AG04450 (cell line): Measurements from ENCODE around the gene DHCR7. TPM values are rescaled to one million over a fixed set of nuclear protein-coding genes. Genes with fewer than 3 reads are reported as not detected.

Source experiments
- CTCF ChIA-PET: fragments of 300-600, 350-600 bp; formaldehyde crosslinking; extraction: SDS; loops from one replicate; lab custom pipeline; 2022; ENCODE audit warnings: antibody characterized with exemption, inconsistent platforms; lab: Charles Lee
- POLR2A ChIA-PET: fragments of 350-600 bp; formaldehyde crosslinking; extraction: SDS; loops from one replicate; lab custom pipeline; 2021; ENCODE audit warnings: antibody characterized with exemption, inconsistent platforms; lab: Yijun Ruan, JAX
- DNase-seq: peaks from one replicate; pipeline ENCODE4 v3.0.0-alpha.2; 2011; ENCODE audit warnings: low read depth, low spot score
- H3K27ac ChIP-seq: one replicate; pipeline ENCODE4 v1.5.1; 2012; ENCODE audit warnings: low read depth, low read length, control low read depth
- H3K27me3 ChIP-seq: one replicate; pipeline ENCODE4 v1.6.0; 2012; ENCODE audit warnings: low read length; ENCODE audit not compliant: control insufficient read depth, insufficient read depth
- H3K4me3 ChIP-seq: 2 replicates; pipeline ENCODE4 v1.5.1; 2011; ENCODE audit warnings: mild to moderate bottlenecking, low read depth, low read length, control low read depth
- H3K9me3 ChIP-seq: 2 replicates; pipeline ENCODE4 v1.5.1; 2012; ENCODE audit warnings: low read length; ENCODE audit not compliant: control insufficient read depth, insufficient read depth
- CTCF ChIP-seq: IDR thresholded peaks from 2 replicates; pipeline ENCODE4 v1.5.1; 2011; ENCODE audit warnings: low read depth, low read length, control low read depth, inconsistent platforms
- polyA plus RNA-seq: library from polyadenylated mRNA; depleted of rRNA; stranded (reverse); fragments of >200 nt; gene quantifications from 2 replicates; pipeline ENCODE4 v1.2.3, GENCODE V29; 2011

The DHCR7 gene
- polyA plus RNA-seq, 1 experiment = 40.2 TPM

- Histone ChIP-seq H3K4me3 (no peak overlapping the region), H3K27ac (no peak overlapping the region), H3K9me3 (peaks cover 3% of the 10 kb centered on the region), H3K27me3 (peaks cover 7% of the 10 kb centered on the region)
- no peak for DNase-seq
- TF ChIP-seq CTCF = no peak
- ChIA-PET CTCF (no interaction called here), POLR2A (no interaction called here)
Observed at GRCh38 chr11:71399341-71399740, 48.9 kb downstream of the DHCR7 start.

DNA sequence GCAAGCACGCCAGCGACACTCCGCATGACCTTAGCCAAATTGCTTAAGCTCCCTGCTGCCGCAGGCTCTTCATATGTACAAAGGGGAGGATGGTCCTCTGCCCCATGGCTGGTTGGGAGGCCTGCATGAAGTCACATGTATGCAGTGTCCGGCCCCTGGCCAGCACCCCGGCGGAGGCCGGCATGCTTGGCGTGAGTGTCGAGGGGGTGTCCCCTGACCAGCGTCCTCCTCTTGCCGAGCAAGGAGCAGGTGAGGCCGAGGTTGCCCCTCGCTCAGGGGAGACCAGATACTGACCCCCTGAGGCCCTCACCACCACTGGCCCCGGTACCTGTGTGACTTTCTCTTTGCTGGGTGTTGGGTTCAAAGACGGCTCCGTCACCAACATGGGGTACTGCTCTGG is 50.2 kb downstream of the DHCR7 start:
- ChIA-PET POLR2A (no interaction called here), CTCF (no interaction called here)
- Histone ChIP-seq H3K4me3 (no peak overlapping the region), H3K27ac (no peak overlapping the region), H3K27me3 (peaks cover 7% of the 10 kb centered on the region), H3K9me3 (no peaks in the 10 kb centered on the region; the same call in none of the 2 replicates)
- TF ChIP-seq CTCF = no peak
- no peak for DNase-seq

GRCh38 chr11:71397331-71397860 is 50.8 kb downstream of the DHCR7 start:
- peaks cover 7% of the 10 kb centered on the region for H3K27me3 ChIP-seq
- H3K9me3 ChIP-seq = no peaks in the 10 kb centered on the region; the same call in 1 of the 2 replicates
- no peak for TF ChIP-seq CTCF
- POLR2A ChIA-PET = no interaction called here
- CTCF ChIA-PET = no interaction called here
- DNase-seq = no peak
- no peak overlapping the region for H3K27ac ChIP-seq
- no peak overlapping the region for H3K4me3 ChIP-seq

DNA sequence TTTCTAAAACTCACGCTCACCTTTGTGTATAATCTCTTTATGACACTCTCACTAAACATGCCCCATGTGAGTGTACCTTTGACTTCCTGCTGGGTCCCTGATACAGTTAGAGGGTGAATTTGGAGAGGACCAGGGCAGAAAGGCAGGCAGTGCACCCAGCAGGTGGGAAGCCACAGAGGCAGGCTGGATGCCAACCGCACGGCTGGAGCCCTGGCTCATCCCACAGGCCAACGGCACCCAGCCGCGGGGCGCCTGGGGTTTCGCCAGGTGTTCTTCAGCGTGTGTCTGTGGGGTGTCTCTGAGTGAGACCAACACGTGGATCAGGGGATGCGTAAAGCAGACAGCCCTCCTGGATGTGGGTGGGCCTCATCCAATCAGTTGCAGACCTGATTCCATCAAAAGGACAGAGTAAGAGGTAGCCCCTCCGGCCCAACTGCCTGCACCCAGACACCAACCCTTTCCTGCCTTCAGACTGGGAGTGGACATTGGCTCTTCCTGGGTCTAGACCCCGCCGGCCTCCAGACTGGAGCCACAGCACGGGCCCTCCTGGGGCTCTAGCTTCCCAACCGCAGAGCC is 51.6 kb downstream of the DHCR7 start:
- no peaks in the 10 kb centered on the region; the same call in 1 of the 2 replicates for H3K9me3 ChIP-seq

More for the DNA sequence above, 51.6 kb downstream of the DHCR7 start:
- peaks cover 7% of the 10 kb centered on the region for H3K27me3 ChIP-seq
- no peak overlapping the region for H3K4me3 ChIP-seq
- TF ChIP-seq CTCF = no peak
- CTCF ChIA-PET = no interaction called here
- POLR2A ChIA-PET = no interaction called here
- no peak overlapping the region for H3K27ac ChIP-seq
- no peak for DNase-seq
